Testis (tissue), 2 donors: ENCODE measurements around the gene WNT4.
A peak's percentile ranks its signal among the peaks of the same experiment; 100 is the strongest.

ENCODE experiments used
- POLR2A ChIP-seq: fragments of 450-650 bp; IDR thresholded peaks from one replicate; pipeline ENCODE4 v1.6.1; 2017; ENCODE audit warnings: antibody characterized with exemption, mild to moderate bottlenecking, moderate library complexity
- TF ChIP-seq, protein P1 (sequence below), 3 experiments: fragments of 450-650 bp in 2 of 3; fragments of 200-600 bp in 1 of 3; sonication (generic) in 1 of 3; IDR thresholded peaks; one replicate each; pipeline ENCODE4 v1.5.1; 2016 to 2019; ENCODE audit warnings: antibody characterized with exemption in 3 of 3, mild to moderate bottlenecking in 2 of 3, moderate library complexity in 1 of 3

DNA sequence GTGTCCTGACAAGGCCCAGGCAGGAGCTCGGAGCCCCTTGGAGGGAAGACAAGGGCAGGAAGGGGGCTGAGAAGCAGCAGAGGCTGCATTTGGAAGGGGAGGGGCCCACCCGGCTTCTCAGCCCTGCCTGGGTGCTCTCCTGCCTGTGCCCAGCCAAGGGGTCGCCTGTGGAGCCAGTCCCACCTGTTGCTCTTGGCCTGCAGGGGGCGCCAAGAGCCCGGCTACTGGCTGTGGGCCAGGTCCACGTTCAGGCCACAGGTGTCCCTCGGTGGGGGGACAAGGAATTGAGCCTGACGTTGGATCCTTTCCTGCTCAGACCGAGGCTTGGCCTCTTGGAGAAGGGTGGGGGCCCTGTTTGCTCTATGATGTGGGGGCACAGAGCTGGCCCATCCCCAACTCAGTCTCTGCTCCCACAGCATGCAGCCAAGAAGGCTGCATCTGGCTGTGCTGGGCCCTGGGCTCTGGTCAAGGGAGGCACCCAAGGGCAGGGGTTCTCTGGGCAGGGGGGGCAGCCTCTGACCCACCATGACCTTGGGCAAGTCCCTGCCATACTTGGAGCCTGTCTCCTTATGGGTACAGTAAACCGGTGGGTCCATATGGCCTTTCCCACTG, 10.9 kb downstream of the WNT4 start:
- TF ChIP-seq, protein P1, sequence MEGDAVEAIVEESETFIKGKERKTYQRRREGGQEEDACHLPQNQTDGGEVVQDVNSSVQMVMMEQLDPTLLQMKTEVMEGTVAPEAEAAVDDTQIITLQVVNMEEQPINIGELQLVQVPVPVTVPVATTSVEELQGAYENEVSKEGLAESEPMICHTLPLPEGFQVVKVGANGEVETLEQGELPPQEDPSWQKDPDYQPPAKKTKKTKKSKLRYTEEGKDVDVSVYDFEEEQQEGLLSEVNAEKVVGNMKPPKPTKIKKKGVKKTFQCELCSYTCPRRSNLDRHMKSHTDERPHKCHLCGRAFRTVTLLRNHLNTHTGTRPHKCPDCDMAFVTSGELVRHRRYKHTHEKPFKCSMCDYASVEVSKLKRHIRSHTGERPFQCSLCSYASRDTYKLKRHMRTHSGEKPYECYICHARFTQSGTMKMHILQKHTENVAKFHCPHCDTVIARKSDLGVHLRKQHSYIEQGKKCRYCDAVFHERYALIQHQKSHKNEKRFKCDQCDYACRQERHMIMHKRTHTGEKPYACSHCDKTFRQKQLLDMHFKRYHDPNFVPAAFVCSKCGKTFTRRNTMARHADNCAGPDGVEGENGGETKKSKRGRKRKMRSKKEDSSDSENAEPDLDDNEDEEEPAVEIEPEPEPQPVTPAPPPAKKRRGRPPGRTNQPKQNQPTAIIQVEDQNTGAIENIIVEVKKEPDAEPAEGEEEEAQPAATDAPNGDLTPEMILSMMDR (IDR thresholded peaks at IDR 0.05), result peak; percentile 53 to 73 (median 62)
- TF ChIP-seq POLR2A, result no peak
